GM06990 (cell line): Measurements from ENCODE around the gene PDGFD.

Experiments
- DNase-seq: peaks from one replicate; pipeline ENCODE4 v3.0.0-alpha.2; 2011; ENCODE audit not compliant: insufficient read length; ENCODE audit errors: extremely low read depth
- H3K27me3 ChIP-seq: replicated peaks from 2 replicates; pipeline ENCODE4 v1.6.0; 2011; ENCODE audit warnings: low read length; ENCODE audit not compliant: control insufficient read depth, insufficient read depth
- H3K36me3 ChIP-seq: 2 replicates; pipeline ENCODE4 v1.5.1; 2011; ENCODE audit warnings: low read length; ENCODE audit not compliant: control insufficient read depth, insufficient read depth
- H3K4me3 ChIP-seq: replicated peaks from 2 replicates; pipeline ENCODE4 v1.5.1; 2011; ENCODE audit warnings: low read depth, mild to moderate bottlenecking, control low read depth, low read length
- TF ChIP-seq, protein P1 (sequence below): IDR thresholded peaks from 2 replicates; pipeline ENCODE4 v1.5.1; 2011; ENCODE audit warnings: low read length, control low read depth, mild to moderate bottlenecking, inconsistent platforms; ENCODE audit not compliant: insufficient read depth, poor library complexity, severe bottlenecking

The PDGFD gene

DNA sequence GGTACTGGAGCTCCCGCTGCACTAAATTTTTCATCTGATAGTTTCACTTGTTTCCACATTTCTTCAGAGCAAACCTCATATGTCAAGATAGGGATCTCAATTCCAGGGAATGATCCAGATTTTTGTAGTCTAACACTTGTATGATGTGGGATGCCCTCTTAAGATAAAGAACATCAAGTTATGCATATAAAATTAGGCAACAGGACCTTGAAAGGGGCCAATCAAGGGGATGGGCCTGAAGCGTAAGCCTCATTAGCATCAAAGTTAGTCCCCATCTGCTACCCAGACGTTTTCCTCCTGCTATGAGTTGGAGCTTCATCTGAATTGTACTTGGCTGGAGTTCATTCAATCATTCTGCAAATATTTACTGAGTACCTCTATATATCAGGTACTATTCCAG lies 17.5 kb downstream of the PDGFD start:
- Histone ChIP-seq H3K36me3 (no peaks in the 10 kb centered on the region), H3K27me3 (no peaks in the 10 kb centered on the region), H3K4me3 (no peak overlapping the region)
- no peak for DNase-seq
- TF ChIP-seq, protein P1, sequence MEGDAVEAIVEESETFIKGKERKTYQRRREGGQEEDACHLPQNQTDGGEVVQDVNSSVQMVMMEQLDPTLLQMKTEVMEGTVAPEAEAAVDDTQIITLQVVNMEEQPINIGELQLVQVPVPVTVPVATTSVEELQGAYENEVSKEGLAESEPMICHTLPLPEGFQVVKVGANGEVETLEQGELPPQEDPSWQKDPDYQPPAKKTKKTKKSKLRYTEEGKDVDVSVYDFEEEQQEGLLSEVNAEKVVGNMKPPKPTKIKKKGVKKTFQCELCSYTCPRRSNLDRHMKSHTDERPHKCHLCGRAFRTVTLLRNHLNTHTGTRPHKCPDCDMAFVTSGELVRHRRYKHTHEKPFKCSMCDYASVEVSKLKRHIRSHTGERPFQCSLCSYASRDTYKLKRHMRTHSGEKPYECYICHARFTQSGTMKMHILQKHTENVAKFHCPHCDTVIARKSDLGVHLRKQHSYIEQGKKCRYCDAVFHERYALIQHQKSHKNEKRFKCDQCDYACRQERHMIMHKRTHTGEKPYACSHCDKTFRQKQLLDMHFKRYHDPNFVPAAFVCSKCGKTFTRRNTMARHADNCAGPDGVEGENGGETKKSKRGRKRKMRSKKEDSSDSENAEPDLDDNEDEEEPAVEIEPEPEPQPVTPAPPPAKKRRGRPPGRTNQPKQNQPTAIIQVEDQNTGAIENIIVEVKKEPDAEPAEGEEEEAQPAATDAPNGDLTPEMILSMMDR: no peak

DNA sequence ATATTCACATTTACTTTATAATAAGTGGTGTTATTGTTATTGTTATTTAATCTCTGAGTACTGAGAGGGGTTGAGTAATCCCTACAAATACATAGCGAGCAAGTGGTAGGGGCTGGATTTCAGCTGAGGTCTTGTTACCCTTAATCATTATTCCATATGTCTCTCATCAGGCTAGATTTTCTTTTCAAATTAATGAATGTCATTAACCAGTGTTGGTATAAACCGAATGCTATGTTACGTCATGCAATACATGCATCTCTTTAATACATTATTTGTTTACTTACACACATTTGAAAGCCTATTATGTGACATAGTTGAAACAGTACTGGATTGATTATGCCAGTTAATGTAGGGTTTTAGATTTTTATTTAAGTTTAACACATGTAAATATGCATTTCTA lies 18.9 kb downstream of the PDGFD start:
- TF ChIP-seq, protein P1: no peak
- no peaks in the 10 kb centered on the region for H3K27me3 ChIP-seq
- no peaks in the 10 kb centered on the region for H3K36me3 ChIP-seq
- no peak overlapping the region for H3K4me3 ChIP-seq
- DNase-seq: no peak

DNA sequence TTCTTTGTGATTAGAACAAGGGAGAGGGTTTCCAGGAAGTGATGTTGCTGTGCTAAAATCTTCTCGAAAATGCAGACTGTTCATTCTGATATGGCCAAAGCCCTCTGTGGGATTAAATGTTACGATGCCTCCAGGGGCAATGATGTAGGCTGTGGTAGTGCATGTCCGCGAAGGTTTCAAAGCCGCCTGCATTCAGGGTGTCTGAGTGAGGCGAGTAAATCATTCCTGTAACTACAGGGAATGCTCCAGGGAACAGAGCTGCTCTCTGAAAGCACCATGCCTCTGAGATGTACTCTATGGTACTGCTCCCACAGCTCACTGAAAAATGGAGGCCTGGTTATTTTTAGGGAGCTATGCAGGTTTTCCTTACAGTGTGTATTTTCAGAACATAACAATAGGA lies 21.2 kb downstream of the PDGFD start:
- Histone ChIP-seq H3K4me3 (no peak overlapping the region), H3K27me3 (no peaks in the 10 kb centered on the region), H3K36me3 (no peaks in the 10 kb centered on the region)
- TF ChIP-seq, protein P1: no peak
- DNase-seq: no peak

DNA sequence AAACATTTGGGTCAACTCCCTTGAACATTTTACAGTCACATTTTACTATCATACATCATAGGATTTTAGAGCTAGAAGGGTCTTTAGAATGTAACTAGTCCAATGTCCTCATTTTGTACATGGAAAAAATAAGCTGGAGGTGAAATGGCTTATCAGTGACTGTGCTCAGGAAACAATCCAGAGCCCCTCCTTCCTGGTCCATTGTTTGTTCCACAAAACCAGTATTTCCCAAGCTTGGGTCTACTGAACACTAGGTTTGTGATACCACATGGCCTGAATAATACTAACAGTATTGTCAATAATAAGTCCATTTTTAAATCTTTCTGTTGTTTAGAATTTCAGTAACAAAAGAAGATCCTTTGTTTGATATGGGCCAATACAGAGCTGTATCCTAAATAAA lies 27.1 kb downstream of the PDGFD start:
- H3K36me3 ChIP-seq: no peaks in the 10 kb centered on the region
- no peak overlapping the region for H3K4me3 ChIP-seq
- no peaks in the 10 kb centered on the region; the same call in 1 of the 2 replicates for H3K27me3 ChIP-seq
- TF ChIP-seq, protein P1: no peak
- DNase-seq: no peak

DNA sequence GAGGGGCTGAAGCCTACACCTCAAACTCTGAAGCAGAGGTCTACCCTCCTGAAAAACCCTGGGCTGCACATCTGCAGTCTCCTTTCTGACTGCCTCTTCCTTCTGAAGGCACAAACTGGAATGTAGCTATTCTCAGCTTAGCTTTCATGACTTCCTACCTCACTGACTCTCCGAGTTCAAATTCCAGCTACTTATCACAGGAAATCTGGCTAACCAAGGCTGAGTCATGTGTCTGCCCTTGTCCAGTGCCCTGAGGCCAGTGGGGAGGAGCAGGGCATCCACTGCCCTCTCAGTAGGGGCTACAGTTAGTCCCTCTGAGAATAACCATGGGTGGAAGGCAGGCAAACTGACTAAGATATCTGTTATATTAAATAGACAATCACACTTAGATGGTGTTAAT lies 29.2 kb downstream of the PDGFD start:
- TF ChIP-seq, protein P1: no peak
- no peak overlapping the region for H3K4me3 ChIP-seq
- DNase-seq: no peak
- H3K27me3 ChIP-seq: no peaks in the 10 kb centered on the region; the same call in 1 of the 2 replicates
- H3K36me3 ChIP-seq: no peaks in the 10 kb centered on the region

DNA sequence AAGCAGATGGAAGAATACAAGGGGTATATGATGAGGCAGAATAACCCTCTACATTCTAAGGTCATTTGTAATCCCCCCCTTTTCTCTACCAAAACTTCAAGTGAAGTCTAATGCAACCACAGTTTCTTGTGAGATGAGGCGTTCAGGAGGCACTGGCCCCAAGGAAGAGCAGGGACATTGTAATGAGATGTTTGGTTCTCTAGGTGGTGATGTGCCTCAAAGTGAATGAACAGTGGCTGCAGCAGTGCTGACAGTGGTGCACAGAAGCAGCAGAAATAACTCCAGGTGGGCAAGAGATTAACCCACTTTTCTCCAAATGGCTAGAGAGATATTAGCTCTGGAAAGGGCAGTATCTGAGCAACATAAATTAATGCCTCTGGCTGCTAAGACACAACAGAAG lies 33.8 kb downstream of the PDGFD start:
- no peak for DNase-seq
- TF ChIP-seq, protein P1: no peak
- H3K36me3 ChIP-seq: no peaks in the 10 kb centered on the region
- H3K4me3 ChIP-seq: no peak overlapping the region
- H3K27me3 ChIP-seq: no peaks in the 10 kb centered on the region
